DMS153 treated with DMSO at 0.1 percent for 48 hours (cell line): ENCODE results near the gene NPHP4.
"Not testable (repeated sequence)": the region's sequence is repeated elsewhere in the genome, so short reads cannot be mapped to it uniquely, and the experiment has no call there.

Experiments
- DNase-seq: peaks from one replicate; lab custom pipeline; 2025; ENCODE audit not compliant: unreplicated experiment; lab: John Stamatoyannopoulos, UW

NPHP4 gene

DNA sequence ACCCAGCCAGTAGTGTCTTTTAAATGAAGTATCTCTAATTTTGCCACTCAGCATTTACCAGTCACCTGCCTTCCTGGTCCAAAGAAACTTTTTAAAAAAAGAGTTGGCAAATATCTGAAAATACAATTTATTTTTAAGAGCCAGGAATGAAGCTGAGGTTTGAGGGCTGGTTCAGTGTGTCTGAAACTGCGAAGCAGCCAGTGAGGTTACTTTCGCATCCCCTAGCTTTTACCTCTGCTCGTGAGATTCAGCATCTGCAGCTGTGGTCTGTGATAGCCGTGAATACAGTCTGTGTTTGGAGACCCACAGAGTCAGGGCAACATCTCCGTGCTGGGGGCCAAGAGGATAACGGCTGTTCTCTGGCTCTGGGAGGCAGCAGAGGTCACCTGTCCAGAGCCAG is 32.2 kb upstream of the NPHP4 start:
- DNase-seq = no peak

GRCh38 chr1:6023346-6023745 is 31.1 kb upstream of the NPHP4 start:
- no peak for DNase-seq

DNA sequence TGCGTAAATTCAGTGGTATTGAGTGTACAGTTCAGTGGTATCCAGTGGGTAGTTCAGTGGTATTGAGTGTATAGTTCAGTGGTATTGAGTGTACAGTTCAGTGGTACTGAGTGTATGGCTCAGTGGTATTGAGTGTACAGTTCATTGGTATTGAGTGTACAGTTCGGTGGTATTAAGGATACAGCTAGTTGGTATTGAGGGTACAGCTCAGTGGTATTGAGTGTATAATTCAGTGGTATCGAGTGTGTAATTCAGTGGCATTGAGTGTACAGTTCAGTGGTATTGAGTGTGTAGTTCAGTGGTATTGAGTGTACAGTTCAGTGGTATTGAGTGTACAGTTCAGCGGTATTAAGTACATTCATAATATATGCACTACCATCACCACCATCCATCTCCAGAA is 30.0 kb upstream of the NPHP4 start:
- DNase-seq = no peak

DNA sequence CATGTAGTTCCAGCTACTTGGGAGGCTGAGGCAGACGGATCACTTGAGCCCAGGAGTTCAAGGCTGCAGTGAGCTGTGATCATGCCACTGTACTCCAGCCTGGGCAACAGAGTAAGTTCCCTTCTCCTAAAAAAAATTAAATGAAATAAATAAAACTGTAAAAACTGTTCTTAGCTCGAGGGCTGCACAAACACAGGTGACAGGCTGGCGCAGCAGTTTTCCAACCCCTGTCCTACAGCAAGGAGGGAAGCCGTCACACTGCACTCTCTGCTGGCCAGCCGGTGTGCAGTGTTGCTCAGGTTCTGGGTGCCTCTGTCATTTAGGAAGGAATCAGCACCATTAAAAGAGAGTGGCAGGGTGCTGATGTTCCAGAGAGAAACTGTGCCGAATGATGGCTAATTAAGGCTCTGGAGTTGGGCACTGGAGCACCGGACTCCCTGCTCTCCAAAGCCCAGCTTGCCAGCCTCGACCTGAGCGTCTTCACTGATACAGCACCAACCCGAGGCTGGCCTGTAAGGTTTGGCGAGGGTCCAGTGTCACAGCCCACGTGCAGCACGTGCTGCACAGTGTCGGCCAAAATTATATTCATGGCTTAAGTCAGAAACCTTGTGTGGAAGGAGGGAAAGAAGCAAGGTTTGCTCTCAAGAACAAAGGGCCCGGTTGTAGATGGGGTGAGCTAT is 27.1 kb upstream of the NPHP4 start:
- no peak for DNase-seq

DNA sequence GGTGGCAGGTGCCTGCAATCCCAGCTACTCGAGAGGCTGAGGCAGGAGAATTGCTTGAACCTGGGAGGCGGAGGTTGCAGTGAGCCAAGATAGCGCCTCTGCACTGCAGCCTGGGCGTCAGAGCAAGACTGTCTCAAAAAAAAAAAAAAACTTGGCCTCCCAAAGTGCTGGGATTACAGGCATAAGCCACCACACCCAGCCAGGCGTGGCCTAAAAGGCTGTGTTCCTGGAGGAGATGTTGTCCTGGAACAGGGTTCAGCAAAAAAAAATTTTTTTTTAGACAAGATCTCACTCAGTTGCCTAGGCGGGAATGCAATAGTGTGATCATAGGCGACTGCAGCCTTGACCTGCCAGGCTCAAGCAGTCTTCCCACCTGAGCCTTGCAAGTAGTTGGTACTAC is 25.4 kb upstream of the NPHP4 start:
- not testable (repeated sequence) for DNase-seq

- DNase-seq = no peak
Measured at GRCh38 chr1:6016191-6016865, 24.1 kb upstream of the NPHP4 start.

DNA sequence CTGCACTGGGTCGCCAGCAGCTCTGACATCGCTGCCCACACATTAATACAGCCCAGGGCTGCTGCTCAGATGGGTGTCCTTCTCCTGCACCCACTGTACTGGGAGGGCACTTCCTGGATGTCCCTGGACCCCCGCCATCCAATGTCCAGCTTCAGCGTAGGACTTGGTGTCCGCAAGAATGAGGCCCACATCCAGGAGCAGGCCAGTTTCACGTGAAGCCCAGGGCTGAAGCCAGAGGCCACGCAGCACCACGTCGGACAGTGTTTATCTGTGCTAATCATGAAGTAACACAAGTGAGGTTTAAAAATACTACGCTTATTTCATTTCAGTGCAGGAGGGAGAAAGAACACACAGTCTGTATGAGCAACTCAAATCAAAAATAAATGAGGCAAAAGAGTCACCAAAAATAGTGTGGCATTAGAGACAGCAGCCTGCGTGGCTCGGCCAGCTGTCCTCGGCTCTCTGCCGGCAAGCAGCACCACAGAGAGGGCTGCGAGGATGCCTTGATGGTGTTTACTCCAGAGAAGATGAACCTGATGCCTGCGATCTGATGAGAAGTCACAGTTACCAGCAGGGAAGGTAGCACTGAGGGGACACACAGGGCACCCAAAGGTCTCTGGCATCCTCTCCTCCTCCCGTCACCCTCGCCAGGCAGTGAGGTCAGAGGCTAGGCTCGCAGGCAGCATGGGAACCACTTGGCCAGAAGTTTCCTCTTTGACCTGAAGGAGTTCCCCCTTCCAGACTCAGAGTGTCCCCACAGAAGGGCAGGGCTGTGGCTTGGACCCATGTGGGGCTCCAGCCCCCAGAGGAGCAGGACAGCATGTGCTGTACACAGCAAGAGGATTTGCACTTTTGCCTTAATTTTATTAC is 22.1 kb upstream of the NPHP4 start:
- no peak for DNase-seq

- no peak for DNase-seq
Measured at GRCh38 chr1:6013491-6013890, 21.3 kb upstream of the NPHP4 start.

- DNase-seq = no peak
Measured at GRCh38 chr1:6012529-6013318, 20.5 kb upstream of the NPHP4 start.

GRCh38 chr1:6011946-6012258 is 19.7 kb upstream of the NPHP4 start:
- no peak for DNase-seq

DNA sequence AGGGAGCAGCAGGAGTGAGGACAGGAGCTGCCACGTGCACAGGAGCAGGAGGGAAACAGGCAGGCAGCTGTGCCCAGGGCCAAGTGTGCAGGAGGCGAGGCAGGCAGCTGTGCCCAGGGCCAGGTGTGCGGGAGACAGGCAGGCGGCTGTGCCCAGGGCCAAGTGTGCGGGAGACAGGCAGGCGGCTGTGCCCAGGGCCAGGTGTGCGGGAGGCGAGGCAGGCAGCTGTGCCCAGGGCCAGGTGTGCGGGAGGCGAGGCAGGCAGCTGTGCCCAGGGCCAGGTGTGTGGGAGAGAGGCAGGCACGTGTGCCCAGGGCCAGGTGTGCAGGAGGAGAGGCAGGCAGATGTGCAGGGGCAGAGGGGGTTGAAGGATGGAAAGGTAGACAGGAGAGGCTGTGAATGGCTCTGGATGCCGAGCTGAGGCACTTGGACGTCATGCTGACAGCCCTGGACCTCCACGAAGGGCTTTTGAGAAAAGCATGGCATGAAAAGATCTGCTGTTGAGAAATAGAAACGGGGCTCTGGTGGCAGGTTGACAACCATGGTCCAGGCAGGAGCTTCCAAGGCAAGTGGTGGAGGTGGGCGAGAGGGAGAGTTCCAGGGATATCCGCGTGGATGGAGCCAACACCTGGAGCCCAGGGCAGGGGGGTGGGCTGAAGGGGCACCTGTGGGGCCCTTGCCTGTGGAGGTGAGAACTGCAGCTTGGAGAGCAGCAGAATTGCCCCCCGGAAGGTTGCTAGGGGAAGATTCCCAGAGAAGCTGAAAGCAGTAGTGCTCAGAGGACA is 19.1 kb upstream of the NPHP4 start:
- no peak for DNase-seq

GRCh38 chr1:6010554-6010953 is 18.3 kb upstream of the NPHP4 start:
- no peak for DNase-seq

DNA sequence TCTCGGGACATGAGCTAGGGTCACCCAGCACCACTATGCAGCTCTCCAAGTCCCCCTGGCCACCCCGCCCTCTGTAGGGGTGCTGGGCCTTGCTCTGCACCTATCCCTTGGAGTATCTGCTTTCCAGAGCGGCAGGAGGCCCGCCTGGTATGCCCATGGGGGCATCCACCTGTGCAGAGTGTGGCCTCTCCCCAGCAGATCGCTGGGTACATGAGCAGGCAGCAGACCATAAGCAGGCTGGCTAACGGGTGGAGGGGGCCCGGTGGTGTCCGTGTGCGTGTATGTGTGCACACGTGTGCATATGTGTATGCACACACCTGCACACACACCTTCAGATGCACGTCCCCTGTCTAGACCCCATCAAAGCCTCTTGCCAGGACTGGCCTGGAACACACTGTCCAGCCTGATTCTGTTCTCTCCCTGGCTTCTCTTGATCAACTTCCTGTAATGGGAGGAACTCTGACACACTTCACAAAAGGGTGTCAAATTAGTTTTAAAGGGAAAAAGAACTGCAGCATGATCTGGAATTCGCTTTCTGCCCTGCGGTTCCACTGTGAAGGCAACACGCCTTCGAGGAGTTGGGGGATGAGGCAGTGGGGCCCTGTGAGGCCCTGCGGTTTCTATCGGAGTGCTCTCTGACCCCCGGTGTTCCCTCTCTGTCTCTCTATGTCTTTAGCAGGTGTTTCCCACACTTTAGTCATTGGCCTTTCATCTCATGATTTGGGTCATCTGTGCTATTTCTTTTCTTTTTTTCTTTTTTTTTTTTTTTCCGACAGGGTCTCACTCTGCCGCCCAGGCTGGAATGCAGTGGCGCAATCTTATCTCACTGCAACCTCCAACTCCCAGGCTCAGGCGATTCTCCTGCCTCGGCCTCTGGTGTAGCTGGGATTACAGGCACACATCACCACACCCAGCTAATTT is 17.2 kb upstream of the NPHP4 start:
- no peak for DNase-seq

- DNase-seq = no peak
Measured at GRCh38 chr1:6008696-6009095, 16.5 kb upstream of the NPHP4 start.

DNA sequence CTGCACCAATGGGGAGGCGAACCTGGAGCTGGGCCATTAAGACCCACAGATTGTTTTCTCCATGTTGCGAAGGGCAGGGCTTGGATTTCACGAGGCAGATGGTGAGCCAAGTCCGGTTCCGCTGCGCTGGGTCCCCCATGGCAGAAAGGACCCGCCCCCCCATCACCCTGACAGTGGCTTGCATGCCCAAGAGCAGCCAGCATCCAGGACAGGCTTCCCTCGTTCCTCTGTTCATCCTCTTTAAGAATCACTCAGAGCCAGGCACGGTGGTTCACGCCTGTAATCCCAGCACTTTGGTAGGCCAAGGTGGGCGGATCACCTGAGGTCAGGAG is 15.8 kb upstream of the NPHP4 start:
- no peak for DNase-seq

- DNase-seq = no peak
Measured at GRCh38 chr1:6007318-6008083, 15.3 kb upstream of the NPHP4 start.

- no peak for DNase-seq
Measured at GRCh38 chr1:6006882-6007281, 14.7 kb upstream of the NPHP4 start.

- DNase-seq = no peak
Measured at GRCh38 chr1:6005276-6005917, 13.2 kb upstream of the NPHP4 start.
